Activated T-cell treated with anti-CD3 and anti-CD28 coated beads for 48 hours (primary cell): ENCODE measurements around the gene SULT2A1.
"Not testable (repeated sequence)": the region's sequence is repeated elsewhere in the genome, so short reads cannot be mapped to it uniquely, and the experiment has no call there.

Experiments used
- DNase-seq: peaks from one replicate; pipeline ENCODE4 v3.0.0-alpha.2; 2020; ENCODE audit warnings: low read depth

Gene SULT2A1

DNA sequence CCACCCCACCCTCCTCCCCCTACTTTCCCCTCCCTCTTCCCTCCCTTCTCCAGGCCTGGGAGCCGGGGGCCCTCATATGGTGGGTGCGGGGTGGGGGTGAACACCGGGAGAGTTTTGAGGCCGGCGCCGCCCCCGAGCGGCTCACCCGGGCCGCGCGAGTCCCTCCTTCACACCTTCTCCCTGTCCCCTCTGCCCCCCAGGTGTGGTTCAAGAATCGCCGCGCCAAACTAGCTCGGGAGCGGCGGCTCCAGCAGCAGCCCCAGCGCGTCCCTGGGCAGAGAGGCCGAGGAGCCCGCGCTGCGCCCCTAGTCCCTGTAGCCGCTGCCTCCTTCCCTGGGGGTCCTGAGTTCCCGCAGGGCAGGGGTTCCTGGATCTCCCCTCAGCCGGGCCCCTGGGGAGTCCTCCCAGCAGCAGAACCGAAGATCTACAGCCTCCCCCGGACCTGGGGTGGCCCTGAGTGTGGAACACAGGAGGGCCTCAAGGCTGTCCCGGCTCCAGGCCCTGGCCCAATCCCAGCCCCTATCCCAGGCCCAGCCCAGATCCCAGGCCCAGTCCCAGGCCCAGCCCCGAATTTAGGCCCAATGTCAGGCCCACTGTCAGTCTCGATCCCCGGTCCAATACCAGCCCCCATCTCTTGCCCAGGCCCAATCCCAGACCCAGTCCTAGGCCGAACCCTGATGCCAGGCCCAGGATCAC, 25.4 kb downstream of the SULT2A1 start:
- DNase-seq: no peak

DNA sequence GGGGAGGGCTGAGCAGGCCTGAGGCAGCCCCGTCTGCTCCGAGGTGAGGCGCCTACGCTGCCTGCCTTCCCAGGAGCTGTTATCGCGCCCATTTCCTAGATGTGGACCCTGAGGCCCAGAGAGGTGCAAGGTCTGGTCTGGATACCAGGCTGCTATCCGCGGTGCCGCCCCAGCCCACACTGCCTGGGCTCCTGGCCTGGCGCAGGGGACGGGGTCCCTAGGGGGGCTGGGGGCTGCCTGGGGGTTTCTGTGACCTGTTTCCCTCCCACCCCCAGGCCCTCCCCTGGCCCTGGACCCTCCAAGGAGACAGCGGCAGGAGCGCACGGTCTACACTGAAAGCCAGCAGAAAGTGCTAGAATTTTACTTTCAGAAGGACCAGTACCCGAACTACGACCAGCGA, 26.3 kb downstream of the SULT2A1 start:
- DNase-seq: not testable (repeated sequence)

DNA sequence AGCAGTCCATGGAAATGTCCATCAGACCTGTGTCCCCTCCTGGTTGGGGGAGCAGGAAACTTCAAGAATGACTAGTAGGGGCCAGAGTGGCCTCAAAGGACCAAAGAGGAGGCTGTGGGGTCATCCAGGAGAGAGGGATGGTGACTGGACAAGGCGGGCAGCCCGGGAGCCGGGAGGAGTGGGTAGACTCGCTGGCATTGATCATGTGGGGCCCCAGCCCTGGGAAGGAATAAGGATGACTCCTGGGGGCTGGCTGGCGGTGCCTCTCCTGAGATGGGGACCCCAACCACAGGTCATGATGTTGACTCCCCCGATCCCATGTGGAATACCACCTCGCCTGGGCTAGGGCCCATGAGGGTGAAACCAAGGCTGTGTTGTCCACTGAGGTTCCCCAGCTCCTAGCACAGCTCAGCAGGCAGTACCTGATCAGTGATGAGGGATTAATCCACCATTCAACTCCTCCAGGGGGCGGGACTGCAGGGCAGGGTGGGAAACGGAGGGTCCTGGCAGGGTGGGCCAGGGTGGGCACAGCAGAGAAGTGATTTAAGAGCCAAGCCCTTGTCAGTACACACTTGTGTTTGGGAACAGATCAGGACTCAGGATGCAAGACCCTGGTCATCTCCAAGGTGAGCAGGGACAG, 27.3 kb downstream of the SULT2A1 start, which contains the start of gene TPRX2:
TSS of gene TPRX2 (plus strand) at position 590 of the 640 bp plus-strand sequence. CDS start at position 602, 12 bp downstream.
- not testable (repeated sequence) for DNase-seq

DNA sequence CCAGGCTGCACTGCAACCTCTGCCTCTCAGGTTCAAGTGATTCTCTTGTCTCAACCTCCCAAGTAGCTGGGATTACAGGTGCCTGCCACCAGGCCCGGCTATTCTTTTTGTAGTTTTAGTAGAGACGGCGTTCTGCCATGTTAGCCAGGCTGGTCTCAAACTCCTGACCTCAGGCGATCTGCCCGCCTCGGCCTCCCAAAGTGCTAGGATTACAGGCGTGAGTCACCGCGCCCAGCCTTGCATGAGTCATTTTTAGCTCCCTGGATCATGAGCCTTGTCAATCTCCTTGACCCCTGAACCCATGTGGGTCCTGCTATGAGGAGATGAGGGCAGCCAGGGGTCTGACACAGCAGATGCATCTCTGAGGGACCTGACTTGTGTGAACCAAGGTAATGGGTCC, 27.9 kb downstream of the SULT2A1 start:
- not testable (repeated sequence) for DNase-seq

DNA sequence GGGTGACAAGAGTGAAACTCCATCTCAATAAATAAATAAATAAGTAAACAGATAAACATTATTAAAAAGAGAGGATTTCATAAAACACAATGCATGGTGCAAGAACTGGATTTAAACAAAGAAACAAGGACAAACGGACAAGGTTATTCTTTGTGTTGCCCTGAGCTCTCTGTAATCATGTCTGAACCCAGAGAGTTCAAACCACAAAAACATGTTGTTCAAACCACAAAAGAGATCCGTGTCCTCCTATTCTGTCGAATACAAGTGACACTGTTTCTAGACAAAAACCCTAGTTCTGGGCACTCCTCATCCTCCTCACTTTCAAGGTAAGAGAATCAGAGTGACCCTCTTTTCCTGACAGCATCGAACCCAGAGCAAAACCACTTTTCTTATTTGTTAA, 31.7 kb downstream of the SULT2A1 start:
- no peak for DNase-seq

DNA sequence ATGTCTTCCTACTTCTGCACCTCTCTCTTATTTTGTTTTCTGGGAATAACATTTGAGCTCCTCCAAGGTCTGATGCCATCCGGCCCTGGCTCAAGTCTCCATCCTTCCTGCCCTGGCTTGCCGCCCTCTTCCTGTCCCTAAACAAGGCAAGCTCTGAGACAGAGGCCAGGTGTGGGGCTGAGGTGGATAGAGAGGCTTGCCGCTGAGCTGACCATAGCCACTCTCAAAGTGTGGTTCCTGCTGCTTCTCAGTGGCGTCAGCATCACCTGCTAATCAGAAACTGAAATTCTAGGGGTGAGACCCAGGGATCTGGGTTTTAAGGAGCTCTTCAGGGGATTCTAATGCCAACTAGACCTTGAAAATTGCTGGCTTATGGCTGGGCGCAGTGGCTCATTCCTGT, 33.1 kb downstream of the SULT2A1 start:
- no peak for DNase-seq

DNA sequence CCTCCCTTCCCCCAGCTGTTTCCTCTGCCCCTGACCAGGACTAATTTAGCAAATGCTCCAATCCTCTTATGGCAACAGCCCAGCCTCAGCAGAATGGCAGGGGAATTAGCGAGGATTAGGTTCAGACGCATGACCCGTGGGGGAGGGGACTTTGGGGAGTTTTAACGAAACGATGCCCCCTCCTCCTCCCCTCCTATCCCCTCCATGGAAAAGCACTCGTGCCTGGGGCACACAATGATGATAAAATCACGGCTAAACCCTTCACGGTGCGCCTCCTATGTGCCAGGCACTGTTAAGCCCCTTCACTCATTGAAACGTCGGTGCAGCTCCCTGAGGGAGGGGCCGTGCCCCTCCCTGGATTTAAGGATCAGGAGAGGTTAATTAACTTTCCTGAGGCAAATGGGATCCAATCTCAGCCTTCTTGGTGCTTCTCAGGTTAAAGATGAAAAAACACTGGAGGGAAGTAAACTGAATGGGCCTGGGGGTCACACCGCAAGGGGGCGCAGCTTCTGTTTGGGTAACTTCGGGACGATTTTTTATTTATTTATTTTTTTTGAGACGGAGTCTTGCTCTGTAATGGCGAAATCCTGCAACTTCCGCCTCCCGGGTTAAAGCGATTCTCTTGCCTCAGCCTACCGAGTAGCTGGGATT, 37.2 kb downstream of the SULT2A1 start:
- DNase-seq: peak; percentile 25

DNA sequence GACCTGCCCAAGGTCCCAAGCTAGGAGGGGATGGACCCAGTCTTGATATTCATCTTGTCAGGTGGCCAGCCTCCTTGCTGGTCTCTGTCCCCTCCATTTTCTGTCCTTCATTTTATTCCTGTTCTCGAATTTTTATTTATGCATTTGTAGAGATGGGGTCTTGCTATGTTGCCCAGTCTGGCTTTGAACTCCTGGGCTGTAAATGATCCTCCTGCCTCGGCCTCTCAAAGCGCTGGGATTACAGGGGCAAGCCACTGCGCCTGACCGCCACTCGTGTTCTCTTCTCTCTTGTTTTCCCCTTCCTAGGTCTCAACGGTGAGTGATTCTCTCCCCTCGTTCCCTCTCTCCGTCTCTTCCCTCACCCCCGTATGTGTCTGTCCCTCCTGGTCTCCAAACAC, 37.7 kb downstream of the SULT2A1 start:
- DNase-seq: no peak

DNA sequence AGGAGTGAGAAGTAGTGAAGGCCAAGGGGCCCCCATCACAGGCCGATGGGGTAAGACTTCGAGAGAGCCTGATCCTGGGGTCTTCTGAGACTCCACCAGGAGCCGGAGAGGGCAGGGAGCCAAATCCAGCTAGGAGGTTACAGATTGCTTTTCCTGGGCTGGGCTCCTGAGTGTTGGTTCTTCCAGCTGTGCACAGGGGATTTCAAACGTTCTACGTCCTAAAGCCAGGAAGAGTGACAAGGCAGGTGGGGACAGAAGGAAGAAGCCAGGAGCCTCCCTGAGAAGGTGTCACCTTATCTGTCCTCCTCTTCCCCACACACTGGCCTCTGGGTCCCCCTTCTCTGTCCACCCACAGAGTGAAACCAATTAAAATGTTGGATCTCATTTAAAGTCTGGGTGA, 43.2 kb downstream of the SULT2A1 start:
- DNase-seq: no peak

DNA sequence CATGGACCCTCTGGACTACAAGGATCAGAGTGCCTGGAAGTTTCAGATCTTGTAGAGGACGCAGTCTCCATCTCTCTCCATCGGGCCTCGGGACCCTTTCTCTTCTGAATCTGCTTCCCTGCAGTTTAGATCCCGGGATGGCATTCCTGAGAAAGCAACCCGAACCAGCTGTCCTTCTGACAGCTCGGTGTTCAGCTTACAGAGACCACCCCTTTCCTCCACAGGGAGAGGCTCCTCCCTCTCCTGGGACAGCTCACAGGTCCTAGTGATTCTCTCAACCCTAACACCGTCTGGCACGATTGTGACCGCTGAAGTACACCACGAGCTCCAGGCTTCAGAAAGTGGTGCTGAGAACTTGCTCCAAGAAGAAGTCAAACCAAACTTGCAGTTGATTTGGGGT, 46.2 kb downstream of the SULT2A1 start:
- no peak for DNase-seq

DNA sequence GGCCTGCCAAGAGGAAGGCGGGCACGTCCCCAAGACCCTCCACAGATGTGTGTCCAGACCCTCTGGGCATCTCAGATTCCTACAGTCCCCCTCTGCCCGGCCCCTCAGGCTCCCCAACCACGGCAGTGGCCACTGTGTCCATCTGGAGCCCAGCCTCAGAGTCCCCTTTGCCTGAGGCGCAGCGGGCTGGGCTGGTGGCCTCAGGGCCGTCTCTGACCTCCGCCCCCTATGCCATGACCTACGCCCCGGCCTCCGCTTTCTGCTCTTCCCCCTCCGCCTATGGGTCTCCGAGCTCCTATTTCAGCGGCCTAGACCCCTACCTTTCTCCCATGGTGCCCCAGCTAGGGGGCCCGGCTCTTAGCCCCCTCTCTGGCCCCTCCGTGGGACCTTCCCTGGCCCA, 46.7 kb downstream of the SULT2A1 start:
- no peak for DNase-seq

DNA sequence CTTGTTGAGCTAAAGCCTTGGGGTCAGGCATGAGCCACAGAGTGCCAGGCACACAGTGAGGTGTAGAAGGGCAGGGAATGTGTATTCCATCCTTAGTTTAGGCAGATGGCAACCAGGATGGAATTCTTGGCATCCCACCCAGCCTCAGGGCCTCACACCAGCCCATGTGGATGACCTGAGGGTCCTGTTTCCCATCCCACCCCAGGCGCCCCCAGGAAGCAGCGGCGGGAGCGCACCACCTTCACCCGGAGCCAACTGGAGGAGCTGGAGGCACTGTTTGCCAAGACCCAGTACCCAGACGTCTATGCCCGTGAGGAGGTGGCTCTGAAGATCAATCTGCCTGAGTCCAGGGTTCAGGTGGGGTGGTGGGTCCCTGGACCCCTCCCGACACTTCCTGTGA, 50.1 kb downstream of the SULT2A1 start:
- DNase-seq: no peak

DNA sequence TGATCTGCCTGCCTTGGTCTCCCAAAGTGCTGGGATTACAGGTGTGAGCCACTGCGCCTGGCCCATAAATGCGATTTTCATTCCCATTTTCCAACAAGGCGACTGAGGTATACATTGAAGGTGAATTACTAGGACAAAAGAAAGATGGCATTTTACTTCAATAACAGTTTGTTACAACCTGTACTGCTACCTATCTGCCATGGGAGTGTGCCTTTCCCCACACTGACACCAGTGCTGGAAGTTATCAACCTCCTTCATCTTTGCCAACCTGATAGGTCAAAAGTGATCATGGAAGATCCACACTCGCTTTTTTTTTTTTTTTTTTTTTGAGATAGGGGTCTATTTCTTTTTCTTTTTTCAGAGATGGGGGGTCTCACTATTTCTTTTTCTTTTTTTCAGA, 53.4 kb downstream of the SULT2A1 start:
- DNase-seq: no peak

DNA sequence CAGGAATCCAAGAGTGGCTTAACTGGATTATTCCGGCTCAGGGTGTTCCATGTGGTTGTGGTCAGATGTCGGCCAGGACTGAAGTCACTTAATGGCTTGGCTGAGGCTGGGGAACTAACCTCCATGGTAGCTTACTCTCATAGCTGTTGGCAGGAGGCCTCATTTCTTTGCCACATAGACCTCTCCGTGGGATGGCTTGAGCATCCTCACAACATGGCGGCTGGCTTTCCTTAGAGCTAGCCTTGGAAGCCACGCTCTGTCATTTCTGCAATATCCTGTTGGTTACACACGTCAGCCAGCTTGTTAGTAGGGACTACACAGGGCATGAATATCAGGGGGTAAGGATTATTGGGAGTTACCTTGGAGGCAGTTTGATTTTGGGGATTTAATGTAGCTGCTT, 59.3 kb downstream of the SULT2A1 start:
- DNase-seq: no peak

DNA sequence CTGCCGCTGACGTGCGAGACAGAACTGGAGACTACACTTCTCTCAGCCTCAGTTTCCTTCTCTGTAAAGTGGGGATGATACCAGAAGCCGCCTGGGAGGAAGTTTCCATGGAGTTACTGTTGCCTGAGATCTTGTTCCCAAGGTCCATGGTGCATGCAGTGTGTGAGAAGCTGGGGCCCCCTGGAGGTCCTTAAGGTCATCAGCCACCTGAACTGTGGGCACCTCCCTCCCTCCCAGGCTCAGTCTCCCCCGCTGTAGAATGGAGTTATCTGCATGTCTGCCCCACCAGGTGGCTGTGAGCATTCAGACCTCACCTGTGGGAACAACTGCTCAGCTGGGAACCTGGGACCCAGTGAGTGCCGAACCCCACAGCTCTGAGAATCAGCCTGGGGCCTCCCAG, 61.7 kb downstream of the SULT2A1 start:
- DNase-seq: no peak

DNA sequence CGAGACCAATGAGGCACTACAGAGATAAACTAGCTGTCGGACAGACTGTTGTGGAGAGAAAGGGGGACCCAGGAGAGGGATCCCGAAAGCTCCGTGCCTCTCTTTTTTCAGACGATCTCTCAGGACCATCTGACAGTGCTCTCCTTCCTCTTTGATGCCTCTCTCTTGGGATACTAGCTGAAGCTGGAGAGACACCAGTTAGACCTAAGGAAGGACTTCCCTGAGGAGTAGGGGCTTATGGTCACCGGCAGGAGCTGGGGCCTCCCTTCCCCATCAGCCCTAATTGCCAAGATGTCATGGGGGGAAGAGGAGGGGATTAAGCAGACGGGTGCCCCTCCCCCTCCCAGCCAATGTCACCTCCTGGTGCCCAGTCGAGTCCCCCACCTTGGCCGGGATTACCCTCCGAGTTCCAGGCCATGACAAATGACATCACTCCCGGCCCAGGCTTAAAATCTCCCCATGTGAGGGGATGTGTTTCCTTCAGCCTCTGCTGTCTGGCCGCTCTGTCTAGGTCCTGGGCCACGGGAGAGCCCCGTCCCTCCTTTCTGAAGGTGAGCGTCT, 64.6 kb downstream of the SULT2A1 start, which contains the start of gene CRX:
TSS of gene CRX (plus strand) at position 478 of the 561 bp plus-strand sequence. CDS start 12,507 bp downstream, outside the sequence.
- DNase-seq: no peak
